Stomach smooth muscle (tissue), 2 donors: Measurements from ENCODE around the gene FLYWCH2.
"Not testable (repeated sequence)": the region's sequence is repeated elsewhere in the genome, so short reads cannot be mapped to it uniquely, and the experiment has no call there.

Experiments used
- H3K27ac ChIP-seq: one replicate; pipeline ENCODE4 v1.7.0; 2013; ENCODE audit warnings: mild to moderate bottlenecking, low read length, inconsistent platforms
- H3K27me3 ChIP-seq, 2 donors: one replicate each; pipeline ENCODE4 v1.7.0; 2013; ENCODE audit warnings: low read length in 2 of 2; ENCODE audit not compliant: insufficient read depth in 2 of 2, control insufficient read depth in 1 of 2
- H3K36me3 ChIP-seq, 2 donors: one replicate each; pipeline ENCODE4 v1.7.0; 2013; ENCODE audit warnings: low read length in 2 of 2; ENCODE audit not compliant: control insufficient read depth in 2 of 2, insufficient read depth in 2 of 2
- H3K4me1 ChIP-seq: one replicate; pipeline ENCODE4 v1.7.0; 2013; ENCODE audit warnings: low read length; ENCODE audit not compliant: control insufficient read depth, insufficient read depth
- H3K4me3 ChIP-seq, 2 donors: one replicate each; pipeline ENCODE4 v1.7.0; 2013; ENCODE audit warnings: low read length in 2 of 2
- H3K9ac ChIP-seq, 2 donors: one replicate each; pipeline ENCODE4 v1.7.0; 2013; ENCODE audit warnings: low read length in 2 of 2, mild to moderate bottlenecking in 1 of 2
- H3K9me3 ChIP-seq, 2 donors: one replicate each; pipeline ENCODE4 v1.7.0; 2013; ENCODE audit warnings: low read length in 2 of 2; ENCODE audit not compliant: control insufficient read depth in 2 of 2
- donor health status: healthy.
- donor health status: Pancreatic carcinoma.

Gene FLYWCH2

DNA sequence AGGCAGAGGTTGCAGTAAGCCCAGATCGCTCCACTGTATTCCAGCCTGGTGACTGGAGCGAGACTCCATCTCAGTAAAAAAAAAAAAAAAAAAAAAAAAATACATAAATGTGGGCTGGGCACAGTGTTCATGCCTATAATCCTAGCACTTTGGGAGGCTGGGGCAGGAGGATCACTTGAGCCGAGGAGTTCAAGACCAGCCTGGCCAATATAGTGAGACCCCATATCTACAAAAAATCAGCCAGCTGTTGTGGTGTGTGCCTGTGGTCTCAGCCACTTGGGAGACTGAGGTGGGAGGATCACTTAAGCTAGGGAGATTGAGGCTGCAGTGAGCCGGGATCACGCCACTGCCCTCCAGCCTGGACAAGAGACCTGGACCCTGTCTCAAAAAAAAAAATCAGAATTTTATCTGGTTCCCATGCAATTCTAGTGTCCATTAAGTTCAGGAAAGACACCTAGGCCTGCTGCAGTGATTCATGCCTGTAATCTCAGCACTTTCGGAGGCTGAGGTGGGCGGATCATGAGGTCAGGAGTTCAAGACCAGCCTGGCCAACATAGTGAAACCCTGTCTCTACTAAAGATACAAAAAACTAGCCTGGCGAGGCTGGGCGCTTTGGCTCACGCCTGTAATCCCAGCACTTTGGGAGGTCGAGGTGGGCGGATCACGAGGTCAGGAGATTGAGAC is 48.4 kb downstream of the FLYWCH2 start:
- not testable (repeated sequence) for H3K9ac ChIP-seq, H3K4me3 ChIP-seq, H3K27ac ChIP-seq, H3K27me3 ChIP-seq, H3K9me3 ChIP-seq, H3K4me1 ChIP-seq
- H3K36me3 ChIP-seq = peaks cover 6 to 32% of the 10 kb centered on the region in 2 donors

- H3K27me3 ChIP-seq = no peaks in the 10 kb centered on the region
- H3K4me3 ChIP-seq = no peak overlapping the region
- no peaks in the 10 kb centered on the region for H3K9me3 ChIP-seq
- peaks cover 6 to 42% of the 10 kb centered on the region in 2 donors for H3K36me3 ChIP-seq
- H3K27ac ChIP-seq = no peak overlapping the region
- no peak overlapping the region for H3K9ac ChIP-seq
- no peaks in the 10 kb centered on the region for H3K4me1 ChIP-seq
These were observed 50.1 kb downstream of the FLYWCH2 start for GRCh38 chr16:2933136-2933535.

- H3K4me3 ChIP-seq = no peak overlapping the region
- no peaks in the 10 kb centered on the region for H3K9me3 ChIP-seq
- H3K9ac ChIP-seq = no peak overlapping the region
- no peak overlapping the region for H3K27ac ChIP-seq
- H3K36me3 ChIP-seq = peaks cover 6 to 44% of the 10 kb centered on the region in 2 donors
- no peaks in the 10 kb centered on the region for H3K4me1 ChIP-seq
- no peaks in the 10 kb centered on the region for H3K27me3 ChIP-seq
These were observed 50.7 kb downstream of the FLYWCH2 start for GRCh38 chr16:2933701-2934100.

GRCh38 chr16:2934450-2934849 is 51.4 kb downstream of the FLYWCH2 start:
- peaks cover 6 to 49% of the 10 kb centered on the region in 2 donors for H3K36me3 ChIP-seq

GRCh38 chr16:2936436-2937011 is 53.5 kb downstream of the FLYWCH2 start:
- Histone ChIP-seq H3K27ac (no peak overlapping the region), H3K27me3 (no peaks in the 10 kb centered on the region), H3K4me3 (no peak overlapping the region), H3K9me3 (no peaks in the 10 kb centered on the region), H3K36me3 (peaks cover 14 to 55% of the 10 kb centered on the region in 2 donors), H3K9ac (no peak overlapping the region), H3K4me1 (no peaks in the 10 kb centered on the region)

More at GRCh38 chr16:2934450-2934849, 51.4 kb downstream of the FLYWCH2 start:
- Histone ChIP-seq H3K27ac (no peak overlapping the region), H3K9me3 (no peaks in the 10 kb centered on the region), H3K9ac (no peak overlapping the region), H3K4me1 (no peaks in the 10 kb centered on the region), H3K27me3 (no peaks in the 10 kb centered on the region), H3K4me3 (no peak overlapping the region)

GRCh38 chr16:2937170-2937569 is 54.2 kb downstream of the FLYWCH2 start:
- Histone ChIP-seq H3K27ac (no peak overlapping the region), H3K9me3 (no peaks in the 10 kb centered on the region), H3K36me3 (peaks cover 14 to 57% of the 10 kb centered on the region in 2 donors), H3K4me1 (no peaks in the 10 kb centered on the region), H3K27me3 (no peaks in the 10 kb centered on the region), H3K9ac (no peak overlapping the region), H3K4me3 (no peak overlapping the region)

DNA sequence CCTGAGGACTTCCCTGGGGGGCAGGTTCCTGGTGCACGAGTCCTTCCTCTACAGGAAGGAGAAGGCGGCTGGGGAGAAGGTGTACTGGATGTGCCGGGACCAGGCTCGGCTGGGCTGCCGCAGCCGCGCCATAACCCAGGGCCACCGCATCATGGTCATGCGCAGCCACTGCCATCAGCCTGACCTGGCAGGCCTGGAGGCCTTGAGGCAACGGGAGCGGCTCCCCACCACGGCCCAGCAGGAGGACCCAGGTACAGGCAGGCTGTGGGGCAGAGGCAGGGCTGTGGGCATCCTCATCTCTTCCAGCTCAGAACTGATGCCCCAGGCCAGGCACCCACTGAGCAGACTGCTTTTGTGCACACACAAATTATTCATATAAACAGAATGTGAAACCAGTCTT is 55.2 kb downstream of the FLYWCH2 start:
- no peak overlapping the region for H3K4me3 ChIP-seq

DNA sequence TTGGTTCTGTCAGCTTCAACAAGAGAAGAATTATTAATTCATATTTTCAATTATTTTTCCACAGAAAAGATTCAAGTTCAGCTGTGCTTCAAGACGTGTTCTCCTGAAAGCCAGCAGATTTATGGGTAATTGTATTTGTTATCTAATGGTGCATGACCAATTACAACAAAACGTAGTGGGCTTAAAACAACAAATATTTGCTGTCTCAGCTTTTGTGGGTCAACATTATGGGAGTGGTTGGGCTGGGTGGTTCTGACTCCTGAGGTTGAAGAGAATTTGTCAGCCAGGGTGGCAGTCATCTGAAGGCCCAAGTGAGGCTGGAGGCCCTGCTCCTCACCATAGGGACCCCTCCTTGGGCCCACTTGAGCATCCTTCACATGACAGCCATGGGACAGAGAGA is 57.0 kb downstream of the FLYWCH2 start:
- peaks cover 19 to 56% of the 10 kb centered on the region in 2 donors for H3K36me3 ChIP-seq
- no peaks in the 10 kb centered on the region for H3K27me3 ChIP-seq
- no peak overlapping the region for H3K4me3 ChIP-seq
- no peak overlapping the region for H3K27ac ChIP-seq
- no peaks in the 10 kb centered on the region for H3K9me3 ChIP-seq
- H3K9ac ChIP-seq = no peak overlapping the region
- H3K4me1 ChIP-seq = no peaks in the 10 kb centered on the region

More for the DNA sequence above, 55.2 kb downstream of the FLYWCH2 start:
- Histone ChIP-seq H3K27me3 (no peaks in the 10 kb centered on the region), H3K9ac (no peak overlapping the region), H3K36me3 (peaks cover 19 to 64% of the 10 kb centered on the region in 2 donors), H3K4me1 (no peaks in the 10 kb centered on the region), H3K9me3 (no peaks in the 10 kb centered on the region), H3K27ac (no peak overlapping the region)

DNA sequence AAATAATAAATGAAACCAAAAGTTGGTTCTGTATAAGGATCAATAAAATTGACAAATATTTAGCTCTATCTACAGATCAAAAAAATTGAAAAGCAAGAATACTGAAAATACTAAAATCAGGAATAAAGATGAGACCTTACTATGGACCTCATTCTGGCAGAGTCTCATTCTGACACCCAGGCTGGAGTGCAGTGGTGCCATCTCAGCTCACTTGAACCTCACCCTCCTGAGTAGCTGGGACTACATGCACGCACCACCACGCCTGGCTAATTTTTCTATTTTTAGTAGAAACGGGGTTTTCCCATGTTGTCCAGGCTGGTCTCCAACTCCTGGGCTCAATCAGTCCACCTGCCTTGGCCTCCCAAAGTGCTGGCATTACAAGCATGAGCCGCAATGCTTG is 59.0 kb downstream of the FLYWCH2 start:
- peaks cover 17 to 51% of the 10 kb centered on the region in 2 donors for H3K36me3 ChIP-seq
- no peak overlapping the region for H3K9ac ChIP-seq
- H3K27me3 ChIP-seq = no peaks in the 10 kb centered on the region
- no peaks in the 10 kb centered on the region for H3K9me3 ChIP-seq
- H3K4me3 ChIP-seq = no peak overlapping the region
- no peak overlapping the region for H3K27ac ChIP-seq
- no peaks in the 10 kb centered on the region for H3K4me1 ChIP-seq

DNA sequence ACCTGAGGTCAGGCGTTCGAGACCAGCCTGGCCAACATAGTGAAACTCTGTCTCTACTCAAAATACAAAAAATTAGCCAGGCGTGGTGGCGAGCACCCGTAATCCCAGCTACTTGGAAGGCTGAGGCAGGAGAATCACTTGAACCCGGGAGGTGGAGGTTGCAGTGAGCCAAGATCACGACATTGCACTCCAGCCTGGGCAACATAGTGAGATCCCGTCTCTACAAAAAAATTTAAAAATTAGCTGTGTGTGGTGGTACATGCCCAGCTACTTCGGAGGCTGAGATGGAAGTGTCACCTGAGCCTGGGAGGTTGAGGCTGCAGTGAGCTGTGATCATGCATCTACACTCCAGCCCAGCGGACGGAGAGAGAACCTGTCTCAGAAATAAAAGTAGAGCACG is 60.7 kb downstream of the FLYWCH2 start:
- H3K27ac ChIP-seq, H3K4me3 ChIP-seq, H3K27me3 ChIP-seq, H3K9me3 ChIP-seq, H3K4me1 ChIP-seq, H3K9ac ChIP-seq: not testable (repeated sequence)
- H3K36me3 ChIP-seq = peaks cover 17 to 44% of the 10 kb centered on the region in 2 donors

- no peak overlapping the region for H3K27ac ChIP-seq
- no peak overlapping the region for H3K4me3 ChIP-seq
- no peak overlapping the region for H3K9ac ChIP-seq
- H3K4me1 ChIP-seq = no peaks in the 10 kb centered on the region
- peaks cover 8 to 27% of the 10 kb centered on the region in 2 donors for H3K36me3 ChIP-seq
- H3K27me3 ChIP-seq = no peaks in the 10 kb centered on the region
- no peaks in the 10 kb centered on the region for H3K9me3 ChIP-seq
These were observed 63.6 kb downstream of the FLYWCH2 start for GRCh38 chr16:2946649-2947048.
